Thoracic aorta (tissue), 2 donors: ENCODE measurements around the gene RGS10. TPM values are rescaled to one million over a fixed set of nuclear protein-coding genes. Genes with fewer than 3 reads are reported as not detected.
"Not testable (repeated sequence)": the region's sequence is repeated elsewhere in the genome, so short reads cannot be mapped to it uniquely, and the experiment has no call there.

ENCODE experiments used
- ATAC-seq: fragments of 150-250 bp; one replicate; pipeline ENCODE4 v1.8.0; 2017; ENCODE audit warnings: low read depth; ENCODE audit not compliant: insufficient number of reproducible peaks, low FRiP score
- DNase-seq: peaks from one replicate; pipeline ENCODE4 v3.0.0-alpha.2; 2020; ENCODE audit warnings: low spot score
- H3K27ac ChIP-seq, 2 donors: fragments of 200-600 bp; sonication (generic); 1 replicate in 1 of 2; 2 replicates in 1 of 2; pipeline ENCODE4 v1.5.1; 2016; ENCODE audit warnings: mild to moderate bottlenecking in 2 of 2, moderate library complexity in 2 of 2
- H3K27me3 ChIP-seq: fragments of 200-600 bp; sonication (generic); replicated peaks from 2 replicates; pipeline ENCODE4 v1.6.0; 2016; ENCODE audit warnings: mild to moderate bottlenecking; ENCODE audit not compliant: insufficient read depth
- H3K36me3 ChIP-seq: fragments of 200-600 bp; sonication (generic); one replicate; pipeline ENCODE4 v1.5.1; 2016
- H3K4me1 ChIP-seq, 2 donors: fragments of 200-600 bp; sonication (generic); 1 replicate in 1 of 2; 2 replicates in 1 of 2; pipeline versions ENCODE4 v1.5.1 to v1.6.0; 2016; ENCODE audit warnings: low read depth in 2 of 2, mild to moderate bottlenecking in 1 of 2; ENCODE audit not compliant: control insufficient read depth in 1 of 2
- H3K4me3 ChIP-seq: fragments of 200-600 bp; sonication (generic); 2 replicates; pipeline ENCODE4 v1.5.1; 2016; ENCODE audit warnings: mild to moderate bottlenecking
- H3K9me3 ChIP-seq: fragments of 200-600 bp; sonication (generic); 2 replicates; pipeline ENCODE4 v1.5.1; 2016
- total RNA-seq, 2 donors: library from RNA; depleted of rRNA; stranded (reverse); fragments of >200 nt; gene quantifications; one replicate each; pipeline versions ENCODE4 v1.1.0 to v1.2.3, GENCODE V29; 2016
- TF ChIP-seq, protein P1 (sequence below): fragments of 200-600 bp; sonication (generic); IDR thresholded peaks from one replicate; pipeline ENCODE4 v1.5.1; 2019; ENCODE audit warnings: antibody characterized with exemption

The RGS10 gene
- total RNA-seq, 2 donors from 2014 or later: 33.2 to 37.1 TPM

DNA sequence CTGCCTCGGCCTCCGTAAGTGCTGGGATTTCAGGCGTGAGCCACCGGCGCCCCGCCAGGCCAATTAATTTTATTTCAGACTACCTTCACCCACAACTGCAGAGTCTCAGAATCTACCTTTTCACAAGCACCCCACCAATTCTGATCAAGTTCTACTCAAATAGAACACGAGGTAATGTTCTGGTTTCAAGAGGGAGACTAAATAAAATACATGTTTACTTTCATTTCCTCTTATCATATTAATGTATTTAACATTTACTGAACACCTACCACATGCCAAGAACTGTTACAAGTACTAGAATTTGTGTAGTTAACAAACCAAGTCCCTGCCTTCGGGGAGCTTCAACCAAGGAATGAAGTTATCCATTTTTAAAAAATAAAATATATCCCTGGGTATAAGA is 25.5 kb upstream of the RGS10 start:
- H3K4me3 ChIP-seq: no peak overlapping the region
- TF ChIP-seq, protein P1, sequence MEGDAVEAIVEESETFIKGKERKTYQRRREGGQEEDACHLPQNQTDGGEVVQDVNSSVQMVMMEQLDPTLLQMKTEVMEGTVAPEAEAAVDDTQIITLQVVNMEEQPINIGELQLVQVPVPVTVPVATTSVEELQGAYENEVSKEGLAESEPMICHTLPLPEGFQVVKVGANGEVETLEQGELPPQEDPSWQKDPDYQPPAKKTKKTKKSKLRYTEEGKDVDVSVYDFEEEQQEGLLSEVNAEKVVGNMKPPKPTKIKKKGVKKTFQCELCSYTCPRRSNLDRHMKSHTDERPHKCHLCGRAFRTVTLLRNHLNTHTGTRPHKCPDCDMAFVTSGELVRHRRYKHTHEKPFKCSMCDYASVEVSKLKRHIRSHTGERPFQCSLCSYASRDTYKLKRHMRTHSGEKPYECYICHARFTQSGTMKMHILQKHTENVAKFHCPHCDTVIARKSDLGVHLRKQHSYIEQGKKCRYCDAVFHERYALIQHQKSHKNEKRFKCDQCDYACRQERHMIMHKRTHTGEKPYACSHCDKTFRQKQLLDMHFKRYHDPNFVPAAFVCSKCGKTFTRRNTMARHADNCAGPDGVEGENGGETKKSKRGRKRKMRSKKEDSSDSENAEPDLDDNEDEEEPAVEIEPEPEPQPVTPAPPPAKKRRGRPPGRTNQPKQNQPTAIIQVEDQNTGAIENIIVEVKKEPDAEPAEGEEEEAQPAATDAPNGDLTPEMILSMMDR: no peak
- peaks cover 8% of the 10 kb centered on the region for H3K36me3 ChIP-seq
- H3K9me3 ChIP-seq: no peaks in the 10 kb centered on the region
- DNase-seq (no peak), ATAC-seq (no peak)
- H3K4me1 ChIP-seq: no peaks in the 10 kb centered on the region
- H3K27me3 ChIP-seq: no peaks in the 10 kb centered on the region
- no peak overlapping the region for H3K27ac ChIP-seq

DNA sequence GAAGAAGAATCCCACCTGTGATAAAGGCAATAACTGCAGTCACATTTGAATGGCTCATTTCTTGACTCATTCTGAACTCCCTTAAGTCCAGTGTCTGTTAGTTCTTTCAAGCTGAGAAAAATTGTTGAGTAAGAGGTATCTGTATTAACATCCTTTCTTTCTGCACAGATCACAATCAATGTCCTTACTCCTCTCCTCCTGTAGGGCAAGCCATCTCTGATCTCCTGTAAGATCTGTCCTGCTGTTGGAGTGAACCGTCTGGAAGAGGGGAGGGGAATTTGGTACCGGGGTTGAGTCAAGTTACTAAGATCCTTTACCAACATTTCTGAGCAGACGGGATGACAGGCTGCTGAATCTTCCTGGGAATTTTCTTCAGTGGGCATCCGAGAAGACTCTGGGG is 19.6 kb upstream of the RGS10 start:
- ATAC-seq (no peak), DNase-seq (no peak)
- H3K4me3 ChIP-seq: no peak overlapping the region
- TF ChIP-seq, protein P1: no peak
- H3K9me3 ChIP-seq: no peaks in the 10 kb centered on the region
- H3K27ac ChIP-seq: no peak overlapping the region
- H3K27me3 ChIP-seq: no peaks in the 10 kb centered on the region
- H3K4me1 ChIP-seq: no peaks in the 10 kb centered on the region
- no peaks in the 10 kb centered on the region for H3K36me3 ChIP-seq

DNA sequence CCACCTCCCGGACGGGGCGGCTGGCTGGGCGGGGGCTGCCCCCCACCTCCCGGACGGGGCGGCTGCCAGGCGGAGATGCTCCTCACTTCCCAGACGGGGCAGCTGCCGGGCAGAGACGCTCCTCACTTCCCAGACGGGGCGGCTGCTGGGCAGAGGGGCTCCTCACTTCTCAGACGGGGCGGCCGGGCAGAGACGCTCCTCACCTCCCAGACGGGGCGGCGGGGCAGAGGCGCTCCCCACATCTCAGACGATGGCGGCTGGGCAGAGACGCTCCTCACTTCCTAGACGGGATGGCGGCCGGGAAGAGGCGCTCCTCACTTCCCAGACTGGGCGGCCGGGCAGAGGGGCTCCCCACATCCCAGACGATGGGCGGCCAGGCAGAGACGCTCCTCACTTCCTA is 17.0 kb upstream of the RGS10 start:
- not testable (repeated sequence) for H3K27me3 ChIP-seq, H3K36me3 ChIP-seq, ATAC-seq, H3K4me1 ChIP-seq, H3K4me3 ChIP-seq, H3K27ac ChIP-seq, H3K9me3 ChIP-seq, DNase-seq

DNA sequence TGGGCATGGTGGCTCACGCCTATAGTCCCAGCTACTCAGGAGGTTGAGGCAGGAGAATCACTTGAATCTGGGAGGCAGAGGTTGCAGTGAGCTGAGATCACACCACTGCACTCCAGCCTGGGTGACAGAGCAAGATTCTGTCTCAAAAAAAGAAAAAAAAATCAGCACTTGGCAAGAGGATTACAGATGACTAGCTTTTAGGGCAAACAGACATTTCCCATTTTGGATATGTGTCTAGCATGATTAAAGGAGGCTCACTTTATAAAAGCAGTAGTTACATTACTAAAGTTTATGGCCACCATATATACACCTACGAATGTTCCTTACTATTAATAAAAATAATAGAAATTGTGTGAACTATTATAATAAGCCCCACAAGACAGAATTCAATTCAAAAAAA is 13.6 kb upstream of the RGS10 start:
- not testable (repeated sequence) for H3K4me3 ChIP-seq, H3K27ac ChIP-seq, ATAC-seq, H3K4me1 ChIP-seq, H3K27me3 ChIP-seq, H3K9me3 ChIP-seq, H3K36me3 ChIP-seq, DNase-seq

DNA sequence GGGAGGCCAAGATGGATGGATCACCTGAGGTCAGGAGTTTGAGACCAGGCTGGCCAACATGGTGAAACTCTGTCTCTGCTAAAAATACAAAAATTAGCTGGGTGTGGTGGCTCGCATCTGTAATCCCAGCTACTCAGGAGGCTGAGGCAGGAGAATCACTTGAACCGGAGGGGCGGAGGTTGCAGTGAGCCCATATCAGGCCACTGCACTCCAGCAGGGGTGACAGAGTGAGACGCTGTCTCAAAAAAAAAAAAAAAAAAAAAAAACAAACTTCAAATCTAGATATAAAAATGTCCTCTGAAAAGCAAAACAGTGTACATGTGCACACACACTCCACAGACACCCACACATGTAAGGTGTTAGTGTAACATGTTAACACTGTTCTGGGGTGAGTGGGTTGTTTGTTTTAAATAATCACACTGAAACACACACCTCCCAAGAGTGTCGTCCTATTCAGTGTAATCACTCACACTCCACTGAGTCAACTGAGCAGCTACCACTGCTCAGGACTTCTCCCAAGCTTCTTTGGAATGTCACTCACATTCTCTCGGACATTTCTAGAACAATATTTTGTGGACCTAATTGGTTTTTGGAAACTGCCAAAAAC is 12.8 kb upstream of the RGS10 start:
- TF ChIP-seq, protein P1: no peak
- ATAC-seq: no peak
- DNase-seq: no peak
- Histone ChIP-seq H3K4me1 (no peaks in the 10 kb centered on the region), H3K4me3 (no peak overlapping the region), H3K9me3 (no peaks in the 10 kb centered on the region), H3K27me3 (no peaks in the 10 kb centered on the region), H3K36me3 (no peaks in the 10 kb centered on the region), H3K27ac (no peak overlapping the region)

DNA sequence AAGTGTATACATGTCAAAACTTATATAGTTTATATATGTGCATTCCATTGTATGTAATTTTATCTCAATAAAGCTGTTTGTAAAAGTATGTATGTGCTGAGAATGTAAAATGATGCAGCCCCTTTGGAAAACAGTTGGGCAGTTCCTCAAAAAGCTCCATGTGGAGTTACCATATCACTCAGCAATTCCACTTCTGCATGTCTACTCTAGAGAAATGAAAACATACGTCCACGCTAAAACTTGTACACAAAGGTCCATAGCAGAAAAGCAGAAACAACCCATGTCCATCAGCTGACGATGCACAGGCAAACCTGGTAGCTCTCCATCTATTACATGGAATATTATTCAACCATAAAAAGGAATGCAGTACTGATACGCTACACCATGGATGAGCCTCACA is 8.3 kb upstream of the RGS10 start:
- H3K4me1 ChIP-seq: no peaks in the 10 kb centered on the region
- no peak overlapping the region for H3K4me3 ChIP-seq
- no peaks in the 10 kb centered on the region for H3K9me3 ChIP-seq
- H3K27ac ChIP-seq: no peak overlapping the region
- H3K36me3 ChIP-seq: no peaks in the 10 kb centered on the region
- DNase-seq (no peak), ATAC-seq (no peak)
- TF ChIP-seq, protein P1: no peak
- H3K27me3 ChIP-seq: no peaks in the 10 kb centered on the region
